GM12878 (cell line): ENCODE results near the gene TBC1D24. TPM values are rescaled to one million over a fixed set of nuclear protein-coding genes. Genes with fewer than 3 reads are reported as not detected.

ENCODE experiments used
- ATF7 ChIP-seq: fragments of 450-650 bp; IDR thresholded peaks from 2 replicates; pipeline ENCODE4 v1.6.1; 2016; ENCODE audit warnings: low read depth, mild to moderate bottlenecking
- BCL3 ChIP-seq: IDR thresholded peaks from 2 replicates; pipeline ENCODE4 v1.6.1; 2011; ENCODE audit warnings: borderline replicate concordance, low read depth, mild to moderate bottlenecking, moderate library complexity, low read length; ENCODE audit not compliant: insufficient read depth, poor library complexity, severe bottlenecking
- CEBPZ ChIP-seq: fragments of 150-350 bp; IDR thresholded peaks from 2 replicates; pipeline ENCODE4 v1.6.1; 2016; ENCODE audit warnings: low read depth, low read length
- CREB1 ChIP-seq: IDR thresholded peaks from 2 replicates; pipeline ENCODE4 v1.6.1; 2012; ENCODE audit warnings: low read depth, mild to moderate bottlenecking, inconsistent platforms
- HDAC6 ChIP-seq: fragments of 200-600 bp; sonication (generic); IDR thresholded peaks from one replicate; pipeline ENCODE4 v1.8.0; 2017; ENCODE audit warnings: antibody characterized with exemption; ENCODE audit not compliant: unreplicated experiment
- MTA3 ChIP-seq: IDR thresholded peaks from 2 replicates; pipeline ENCODE4 v1.6.1; 2012; ENCODE audit warnings: low read length, inconsistent platforms, borderline replicate concordance
- MXI1 ChIP-seq: fragments of 150-350 bp; IDR thresholded peaks from 2 replicates; pipeline ENCODE4 v1.6.1; 2011; ENCODE audit warnings: low read depth, mild to moderate bottlenecking, inconsistent platforms, low read length, improper control_type of control experiment
- NFYB ChIP-seq: IDR thresholded peaks from 2 replicates; pipeline ENCODE4 v1.6.1; 2011; ENCODE audit warnings: low read depth, mild to moderate bottlenecking, low read length, improper control_type of control experiment, moderate library complexity; ENCODE audit not compliant: insufficient read depth
- NKRF ChIP-seq: fragments of 450-650 bp; conservative IDR thresholded peaks from 2 replicates; pipeline ENCODE4 v1.6.1; 2017; ENCODE audit warnings: mild to moderate bottlenecking, moderate library complexity
- NRF1 ChIP-seq: conservative IDR thresholded peaks from 2 replicates; pipeline ENCODE4 v1.6.1; 2011; ENCODE audit warnings: mild to moderate bottlenecking, low read depth, low read length, improper control_type of control experiment
- PML ChIP-seq: IDR thresholded peaks from 2 replicates; pipeline ENCODE4 v1.6.1; 2012; ENCODE audit warnings: low read length, inconsistent platforms
- SRF ChIP-seq, 2 experiments: IDR thresholded peaks; 2 replicates each; pipeline ENCODE4 v1.6.1; 2011; ENCODE audit warnings: low read depth in 2 of 2, low read length in 2 of 2, mild to moderate bottlenecking in 1 of 2, moderate library complexity in 1 of 2
- SUZ12 ChIP-seq: fragments of 200-600 bp; sonication (generic); IDR thresholded peaks from one replicate; pipeline ENCODE4 v1.6.1; 2018; ENCODE audit warnings: antibody characterized with exemption, mild to moderate bottlenecking; ENCODE audit not compliant: unreplicated experiment
- TARDBP ChIP-seq: IDR thresholded peaks from 2 replicates; pipeline ENCODE4 v1.6.1; 2016; ENCODE audit warnings: borderline replicate concordance
- USF2 ChIP-seq: IDR thresholded peaks from 2 replicates; pipeline ENCODE4 v1.6.1; 2011; ENCODE audit warnings: low read depth, low read length, improper control_type of control experiment, borderline replicate concordance
- ZBTB4 ChIP-seq: fragments of 450-650 bp; formaldehyde crosslinking; IDR thresholded peaks from 2 replicates; pipeline ENCODE4 v1.4.0; 2022; ENCODE audit warnings: mild to moderate bottlenecking, moderate library complexity
- ZNF622 ChIP-seq: fragments of 450-650 bp; IDR thresholded peaks from 2 replicates; pipeline ENCODE4 v1.6.1; 2017; ENCODE audit warnings: mild to moderate bottlenecking, inconsistent platforms
- polyA plus RNA-seq, 11 experiments: library from polyadenylated mRNA; depleted of rRNA in 4 of 11; unstranded in 6 of 11; stranded (reverse) in 5 of 11; fragments of >200 nt; fragmentation: Nextera tagmentation in 4 of 11; fragmentation: Illumina TruSeq in 1 of 11; extraction: Ambion mirVana in 4 of 11; extraction: Trizol in 1 of 11; gene quantifications; 1 replicate in 1 of 11; 2 replicates in 10 of 11; pipeline versions ENCODE4 v1.2.1 to v1.2.3, GENCODE V29; 2011 to 2016; ENCODE audit warnings: inconsistent platforms in 2 of 11, missing spikeins in 2 of 11, low read depth in 1 of 11
- total RNA-seq, 4 experiments: library from RNA; depleted of rRNA in 3 of 4; stranded (reverse); fragments of >200 nt in 3 of 4; fragmentation: Illumina TruSeq in 1 of 4; extraction: Trizol in 1 of 4; gene quantifications; 2 replicates each; pipeline versions ENCODE4 v1.2.1 to v1.2.3, GENCODE V29; 2013 to 2021

The TBC1D24 gene
- total and polyA plus RNA-seq, 10 of the 15 experiments (the other 5 are each of a cell fraction or from before 2014, with no cell fraction given), result 1.1 to 9.6 (median 4.5) TPM

GRCh38 chr16:2531696-2532493 is 57.0 kb downstream of the TBC1D24 start (continued):
- TF ChIP-seq CEBPZ, result no peak
- peak; percentile 49; the same call in 1 of the 2 replicates for TF ChIP-seq NFYB
- 0 out of 2 replicates have a peak, but pooled peaks have one; percentile 27 for TF ChIP-seq PML
- TF ChIP-seq TARDBP, result 0 out of 2 replicates have a peak, but pooled peaks have one; percentile 48
- TF ChIP-seq ATF7, result peak; percentile 27; the same call in 1 of the 2 replicates
- TF ChIP-seq ZNF622, result no peak
- TF ChIP-seq HDAC6, result no peak
- no peak for TF ChIP-seq ZBTB4 (CRISPR knock-in tag)
- TF ChIP-seq BCL3, result peak; percentile 68
- peak; percentile 78 for TF ChIP-seq NRF1
- peak; percentile 38 for TF ChIP-seq USF2
- TF ChIP-seq MTA3, result peak; percentile 22; the same call in 1 of the 2 replicates
- peak; percentile 80 for TF ChIP-seq MXI1
- peak in 1 of 2 experiments; percentile 5; a peak in 1 of 4 replicates for TF ChIP-seq SRF (IDR thresholded peaks at IDR 0.05; ENCODE audit: low read depth in 2 of 2, low read length in 2 of 2)
- TF ChIP-seq NKRF, result peak; percentile 61; the same call in 1 of the 2 replicates
- peak; percentile 84 for TF ChIP-seq CREB1
- no peak for TF ChIP-seq SUZ12
